Measurements from ENCODE around the gene WWOX. TPM values are rescaled to one million over a fixed set of nuclear protein-coding genes. Genes with fewer than 3 reads are reported as not detected.

The WWOX gene
- polyA plus RNA-seq, 1 donor (not counting 4 experiments of a cell fraction or from before 2014, with no cell fraction given): 5.1 TPM

- TF ChIP-seq EZH2 (IDR thresholded peaks at IDR 0.05; ENCODE audit: low read length) (no peak), CTCF (optimal IDR thresholded peaks at IDR 0.05 in 1 of 3, IDR thresholded peaks at IDR 0.05 in 1 of 3, conservative IDR thresholded peaks at IDR 0.05 in 1 of 3; ENCODE audit: extremely low read depth in 1 of 3, insufficient read depth in 2 of 3, low read length in 3 of 3) (no peak)
- Histone ChIP-seq H3K79me2 (ENCODE audit: control insufficient read depth, insufficient read depth, low read length) (no peaks in the 10 kb centered on the region), H4K20me1 (ENCODE audit: control insufficient read depth, extremely low read depth, insufficient read depth, low read length) (no peaks in the 10 kb centered on the region), H3K27ac (ENCODE audit: control insufficient read depth, insufficient read depth, low read length) (no peak overlapping the region), H3K36me3 (ENCODE audit: control insufficient read depth in 2 of 2, extremely low read depth in 1 of 2, insufficient read depth in 2 of 2, low read length in 2 of 2) (no peaks in the 10 kb centered on the region), H3K4me1 (ENCODE audit: control insufficient read depth, extremely low read depth, insufficient read depth, low read length) (no peaks in the 10 kb centered on the region), H3K9ac (ENCODE audit: control insufficient read depth, extremely low read depth, insufficient read depth, low read length) (no peak overlapping the region), H3K4me2 (ENCODE audit: control insufficient read depth, extremely low read depth, insufficient read depth, low read depth, low read length) (no peak overlapping the region), H3K4me3 (ENCODE audit: control insufficient read depth in 2 of 3, extremely low read depth in 1 of 3, insufficient read depth in 2 of 3, low read depth in 1 of 3, low read length in 3 of 3) (no peak overlapping the region), H3K9me1 (ENCODE audit: control insufficient read depth, extremely low read depth, insufficient read depth, low read length) (no peaks in the 10 kb centered on the region), H3K27me3 (ENCODE audit: control insufficient read depth, extremely low read depth, insufficient read depth, low read length) (no peaks in the 10 kb centered on the region), H2AFZ (ENCODE audit: control insufficient read depth, low read length) (no peak overlapping the region), H3K9me3 (ENCODE audit: control insufficient read depth, low read depth, low read length) (no peaks in the 10 kb centered on the region)
- dilution Hi-C loops (cut with MboI; ENCODE audit: extremely low pct_ligation_motif_present, low sequenced_read_pairs): no loop called here
- DNase-seq (ENCODE audit: low read depth, low spot score): no peak
- FAIRE-seq: no peak
Observed at GRCh38 chr16:78362524-78363135, 263.2 kb downstream of the WWOX start.

GRCh38 chr16:78363843-78364555 is 264.5 kb downstream of the WWOX start:
- no peaks in the 10 kb centered on the region for H3K79me2 ChIP-seq (ENCODE audit: control insufficient read depth, insufficient read depth, low read length)
- H3K36me3 ChIP-seq (ENCODE audit: control insufficient read depth in 2 of 2, extremely low read depth in 1 of 2, insufficient read depth in 2 of 2, low read length in 2 of 2): no peaks in the 10 kb centered on the region
- H3K4me2 ChIP-seq (ENCODE audit: control insufficient read depth, extremely low read depth, insufficient read depth, low read depth, low read length): no peak overlapping the region
- H3K4me3 ChIP-seq (ENCODE audit: control insufficient read depth in 2 of 3, extremely low read depth in 1 of 3, insufficient read depth in 2 of 3, low read depth in 1 of 3, low read length in 3 of 3): no peak overlapping the region
- FAIRE-seq (no peak), DNase-seq (ENCODE audit: low read depth, low spot score) (no peak)
- H3K9me1 ChIP-seq (ENCODE audit: control insufficient read depth, extremely low read depth, insufficient read depth, low read length): no peaks in the 10 kb centered on the region
- dilution Hi-C loops (cut with MboI; ENCODE audit: extremely low pct_ligation_motif_present, low sequenced_read_pairs): no loop called here
- TF ChIP-seq CTCF (optimal IDR thresholded peaks at IDR 0.05 in 1 of 3, IDR thresholded peaks at IDR 0.05 in 1 of 3, conservative IDR thresholded peaks at IDR 0.05 in 1 of 3; ENCODE audit: extremely low read depth in 1 of 3, insufficient read depth in 2 of 3, low read length in 3 of 3): no peak
- no peak for TF ChIP-seq EZH2 (IDR thresholded peaks at IDR 0.05; ENCODE audit: low read length)
- H3K27me3 ChIP-seq (ENCODE audit: control insufficient read depth, extremely low read depth, insufficient read depth, low read length): no peaks in the 10 kb centered on the region
- H3K27ac ChIP-seq (ENCODE audit: control insufficient read depth, insufficient read depth, low read length): no peak overlapping the region
- H3K9ac ChIP-seq (ENCODE audit: control insufficient read depth, extremely low read depth, insufficient read depth, low read length): no peak overlapping the region
- H3K4me1 ChIP-seq (ENCODE audit: control insufficient read depth, extremely low read depth, insufficient read depth, low read length): no peaks in the 10 kb centered on the region
- H3K9me3 ChIP-seq (ENCODE audit: control insufficient read depth, low read depth, low read length): no peaks in the 10 kb centered on the region
- H2AFZ ChIP-seq (ENCODE audit: control insufficient read depth, low read length): no peak overlapping the region
- H4K20me1 ChIP-seq (ENCODE audit: control insufficient read depth, extremely low read depth, insufficient read depth, low read length): no peaks in the 10 kb centered on the region

Measured in keratinocyte (primary cell).